HG03280 (cell line): Measurements from ENCODE around the gene IFNA5.

Experiments
- ATAC-seq: cut with Tn5 transposase; IDR thresholded peaks from one replicate; pipeline ENCODE4 v1.9.1; 2021; ENCODE audit warnings: mild to moderate bottlenecking, moderate library complexity; ENCODE audit not compliant: unreplicated experiment

IFNA5 gene

DNA sequence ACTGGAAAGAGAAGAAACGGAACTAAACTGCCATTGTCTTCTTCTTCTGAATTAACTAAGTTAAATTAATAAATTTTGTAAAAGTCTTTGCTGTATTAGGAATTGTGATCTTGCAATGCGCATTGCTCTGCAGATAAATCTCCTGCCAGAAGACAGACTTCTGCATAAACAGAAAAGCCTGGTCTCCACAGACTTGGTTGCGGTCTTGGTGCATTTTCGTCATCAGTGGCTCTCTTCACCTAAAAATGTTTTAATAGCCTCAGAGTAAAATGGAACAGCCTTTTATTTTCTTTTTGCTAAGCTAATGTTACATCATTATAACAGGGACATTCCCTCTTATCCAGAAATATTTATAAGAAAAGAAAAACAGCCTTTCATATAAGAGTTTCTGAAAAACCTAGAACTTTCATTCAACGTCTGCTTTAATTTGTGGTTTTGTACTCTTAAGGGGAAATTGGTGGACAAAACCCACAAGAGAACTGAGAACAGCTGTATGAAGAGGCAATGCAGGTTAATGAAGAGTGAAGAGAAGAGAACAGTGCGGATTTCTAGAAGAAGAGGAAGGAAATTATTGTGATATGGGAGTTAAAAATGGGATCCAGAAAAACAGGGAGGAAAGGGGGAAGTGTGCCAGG is 10.1 kb downstream of the IFNA5 start:
- ATAC-seq: no peak

DNA sequence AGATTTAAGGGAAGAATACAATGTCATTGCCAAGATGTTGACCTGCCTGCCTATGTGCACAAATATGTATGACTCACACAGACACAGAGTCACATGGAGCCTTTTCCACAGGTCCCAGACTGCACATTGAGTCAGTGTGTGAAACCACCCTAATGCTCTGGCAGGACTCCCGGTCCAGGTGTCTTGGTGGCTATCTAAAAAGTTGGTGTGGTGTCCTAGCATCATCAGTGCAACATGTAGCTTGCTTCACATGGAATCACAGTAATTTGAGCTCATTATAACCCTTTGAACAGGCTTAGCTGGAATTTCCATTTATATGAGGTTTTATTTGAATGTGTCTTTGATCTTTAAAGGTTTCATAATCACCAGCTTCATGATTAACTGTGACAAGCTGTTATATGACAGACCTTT is 10.7 kb downstream of the IFNA5 start:
- ATAC-seq: no peak

DNA sequence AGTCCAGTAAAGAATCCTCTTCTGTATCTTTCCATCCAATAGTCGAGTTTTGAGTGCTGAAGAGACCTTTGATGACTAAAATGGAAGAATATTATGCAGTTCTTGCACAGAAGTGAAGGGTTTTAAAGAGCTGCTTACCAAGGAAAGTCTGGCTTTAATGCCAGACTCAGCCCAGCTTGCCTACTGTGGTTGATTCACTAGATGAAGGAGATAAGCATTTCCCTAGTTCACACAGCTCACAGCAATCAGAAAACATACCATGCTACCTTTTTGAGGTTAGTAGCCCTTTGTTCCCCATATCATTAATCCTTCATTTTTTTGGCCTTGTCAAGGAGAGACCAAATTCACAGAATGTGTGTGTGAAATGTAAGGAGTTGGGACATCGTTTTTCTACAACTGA is 15.3 kb downstream of the IFNA5 start:
- ATAC-seq: no peak

DNA sequence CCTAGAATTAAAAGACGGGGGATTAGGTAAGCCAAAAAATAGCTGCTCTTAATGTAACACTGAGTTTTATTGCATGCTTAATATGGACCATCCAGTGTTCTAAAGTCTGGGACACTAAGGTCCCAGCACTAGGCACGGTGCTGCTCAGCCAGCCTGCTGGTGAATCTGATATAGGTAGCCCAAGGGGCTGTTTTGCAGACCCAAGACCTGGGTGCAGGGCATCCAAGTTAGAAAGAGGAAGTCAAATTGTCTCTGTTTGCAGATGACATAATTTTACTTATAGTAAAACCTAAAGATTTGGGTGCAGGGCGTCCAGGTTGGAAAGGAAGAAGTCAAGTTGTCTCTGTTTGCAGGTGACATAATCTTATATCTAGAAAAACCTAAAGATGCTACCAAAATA is 17.8 kb downstream of the IFNA5 start:
- ATAC-seq: no peak

DNA sequence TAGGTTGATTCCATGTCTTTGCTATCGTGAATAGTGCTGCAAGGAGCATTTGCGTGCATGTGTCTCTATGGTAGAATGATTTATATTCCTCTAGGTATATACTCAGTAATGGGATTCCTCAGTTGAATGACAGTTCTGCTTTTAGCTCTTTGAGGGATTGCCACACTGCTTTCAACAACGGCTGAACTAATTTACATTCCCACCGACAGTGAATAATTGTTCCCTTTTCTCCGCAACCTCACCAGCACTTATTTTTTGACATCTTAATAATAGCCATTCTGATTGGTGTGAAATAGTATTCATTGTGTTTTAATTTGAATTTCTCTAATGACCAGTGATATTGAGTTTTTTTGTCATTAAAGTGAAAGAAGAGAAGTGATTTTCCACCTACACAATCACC is 18.5 kb downstream of the IFNA5 start:
- no peak for ATAC-seq

DNA sequence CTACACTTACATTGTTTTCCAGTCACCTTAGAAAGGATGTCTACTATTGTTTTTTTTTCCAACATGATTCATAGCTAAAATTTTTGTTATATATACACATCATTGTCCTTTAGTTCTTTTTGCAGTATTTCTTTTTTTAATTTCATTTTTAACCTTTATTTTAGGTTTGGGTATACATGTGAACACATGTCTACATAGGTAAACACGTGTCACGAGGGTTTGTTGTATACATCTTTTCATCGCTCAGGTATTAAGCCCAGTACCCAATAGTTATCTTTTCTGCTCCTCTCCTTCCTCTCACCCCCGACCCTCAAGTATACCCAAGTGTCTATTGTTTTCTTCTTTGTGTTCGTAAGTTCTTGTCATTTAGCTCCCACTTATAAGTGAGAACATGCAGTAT is 19.0 kb downstream of the IFNA5 start:
- ATAC-seq: no peak

DNA sequence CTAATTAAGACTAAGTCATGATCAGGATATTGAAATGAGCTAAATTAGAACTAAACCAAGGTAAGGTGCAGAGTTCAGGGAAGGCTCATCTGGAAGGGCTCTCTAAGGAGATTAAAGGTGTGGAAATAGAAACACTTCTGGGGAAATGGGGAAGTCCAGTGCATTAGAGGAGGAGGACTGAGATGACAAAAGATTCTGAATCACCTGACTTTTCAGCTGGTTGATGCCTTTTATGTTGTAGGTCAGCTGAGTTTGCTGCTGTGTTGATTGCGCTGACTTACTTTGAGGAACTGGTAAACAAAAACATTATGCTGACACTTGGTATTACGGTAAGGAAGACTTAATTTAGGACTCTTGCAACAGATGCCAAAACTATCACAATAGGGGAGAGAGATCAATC is 23.8 kb downstream of the IFNA5 start:
- no peak for ATAC-seq

DNA sequence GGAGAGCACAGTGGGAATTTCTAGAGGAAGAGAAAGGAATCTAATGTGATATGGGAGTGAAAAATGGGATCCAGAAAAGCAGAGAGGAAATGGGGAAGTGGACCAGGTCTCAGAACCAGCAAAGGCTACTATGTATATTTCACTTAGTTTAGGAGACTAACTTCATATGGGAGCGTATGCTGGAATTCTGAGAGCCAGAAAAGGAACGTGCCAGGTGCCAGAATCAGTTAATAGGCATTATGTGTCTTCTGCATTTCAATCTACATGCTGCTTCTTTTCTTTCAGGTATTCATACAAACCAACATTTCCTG is 36.8 kb downstream of the IFNA5 start:
- no peak for ATAC-seq

DNA sequence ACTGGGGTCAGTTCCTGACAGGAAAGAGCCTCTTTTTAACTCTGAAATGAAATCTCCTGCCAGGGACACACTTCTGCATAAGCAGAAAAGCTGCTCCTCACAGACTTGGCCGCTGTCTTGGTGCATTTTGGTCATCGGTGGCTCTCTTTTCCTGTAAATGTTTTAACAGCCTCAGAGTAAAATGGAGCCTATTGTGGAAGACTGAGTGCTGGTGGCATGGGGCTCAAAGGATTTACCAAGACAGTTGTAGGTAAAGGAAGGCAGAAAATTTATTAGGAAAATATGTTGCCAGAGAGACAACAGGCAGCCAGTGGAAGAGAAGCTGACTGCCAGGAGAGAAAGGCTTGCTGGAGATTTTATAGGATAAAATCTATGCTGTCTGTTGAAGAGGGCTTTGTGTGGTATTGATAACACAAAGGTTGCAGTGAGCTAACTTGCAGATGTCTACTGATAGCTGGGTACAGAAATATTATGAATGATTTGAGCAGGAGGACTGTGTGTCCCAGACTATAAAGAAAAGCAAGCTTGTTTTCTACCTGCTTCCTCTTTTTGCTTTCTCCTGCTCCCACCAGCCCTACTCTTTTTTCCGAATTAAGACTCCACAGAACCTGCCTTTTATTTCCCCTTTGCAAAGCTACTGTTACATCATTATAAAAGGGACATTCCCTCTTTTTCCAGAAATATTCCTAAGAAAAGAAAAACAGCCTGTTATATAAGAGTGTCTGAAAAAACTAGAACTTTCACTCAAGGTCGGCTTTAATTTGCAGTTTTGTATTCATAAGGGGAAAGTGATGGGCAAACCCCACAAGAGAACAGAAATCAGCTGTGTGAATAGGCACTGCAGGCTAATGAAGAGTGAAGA is 37.4 kb downstream of the IFNA5 start:
- ATAC-seq: no peak

DNA sequence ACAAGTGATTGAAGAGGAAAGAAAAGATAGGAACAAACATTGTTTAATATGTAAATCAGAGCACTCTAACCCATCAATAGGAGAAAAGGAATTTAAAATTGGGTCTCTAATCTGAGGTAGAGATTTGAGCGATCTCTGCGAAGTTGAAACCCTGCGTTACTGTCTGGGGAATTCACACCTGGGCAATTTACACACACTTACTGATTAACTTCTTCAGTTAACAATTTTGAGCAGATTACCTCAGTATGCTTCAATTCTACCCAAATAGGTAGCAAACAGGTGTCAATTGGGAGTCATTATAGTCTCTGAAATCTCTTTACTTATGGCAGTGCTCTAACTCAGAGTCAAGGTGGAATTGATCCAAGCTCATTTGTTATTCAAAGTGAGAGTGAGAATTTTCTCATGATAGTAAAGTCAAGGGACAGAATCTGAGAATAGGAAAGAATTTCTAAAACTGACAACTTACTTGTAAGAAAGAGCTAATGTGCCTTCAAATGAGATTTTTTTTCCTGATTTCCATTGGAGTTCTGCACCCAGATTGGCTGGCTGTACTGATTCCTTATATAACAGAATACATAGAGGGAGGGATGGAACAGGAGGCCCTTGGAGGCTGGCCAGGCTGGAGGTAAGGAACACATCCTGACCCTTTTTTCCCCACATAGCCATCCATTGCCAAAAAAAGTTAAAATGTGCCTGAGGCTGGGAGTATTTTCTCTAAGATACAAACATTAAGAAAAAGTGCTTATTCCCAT is 38.2 kb downstream of the IFNA5 start:
- no peak for ATAC-seq

DNA sequence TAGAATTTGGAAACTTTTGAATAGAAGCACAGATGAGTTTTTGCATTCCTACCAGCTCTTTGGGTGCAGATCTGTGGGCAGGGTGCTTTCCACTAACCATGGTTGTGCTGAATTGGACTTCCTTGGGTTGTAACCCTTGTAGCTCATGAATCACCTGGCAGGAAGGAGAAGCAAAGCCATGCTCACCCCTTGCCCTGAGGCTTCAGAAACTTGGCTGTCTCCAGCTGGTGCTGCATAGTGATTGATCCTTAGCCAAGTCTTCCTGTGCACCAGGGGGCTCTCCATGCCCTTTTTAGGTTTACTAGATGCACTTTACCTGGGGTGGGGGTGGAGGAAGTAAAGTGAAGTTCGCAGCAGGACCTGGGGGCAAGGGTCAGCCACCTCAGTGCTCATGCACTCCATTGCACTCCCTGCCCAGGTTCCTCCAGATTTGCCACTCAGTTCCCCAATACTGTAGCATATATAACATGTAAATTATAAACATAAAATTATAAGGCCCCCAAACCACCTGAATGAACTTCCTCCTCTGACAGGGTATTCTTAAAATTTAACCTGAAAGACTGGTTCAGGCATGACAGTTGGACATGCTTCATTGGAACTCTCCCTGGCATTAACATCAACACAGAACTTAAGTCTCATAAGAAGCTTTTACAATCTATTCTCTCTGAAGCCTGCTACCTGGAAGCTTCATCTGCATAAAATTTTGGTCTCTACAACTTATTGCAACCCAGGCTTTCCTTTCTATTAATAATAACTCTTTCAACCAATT is 39.5 kb downstream of the IFNA5 start:
- no peak for ATAC-seq

DNA sequence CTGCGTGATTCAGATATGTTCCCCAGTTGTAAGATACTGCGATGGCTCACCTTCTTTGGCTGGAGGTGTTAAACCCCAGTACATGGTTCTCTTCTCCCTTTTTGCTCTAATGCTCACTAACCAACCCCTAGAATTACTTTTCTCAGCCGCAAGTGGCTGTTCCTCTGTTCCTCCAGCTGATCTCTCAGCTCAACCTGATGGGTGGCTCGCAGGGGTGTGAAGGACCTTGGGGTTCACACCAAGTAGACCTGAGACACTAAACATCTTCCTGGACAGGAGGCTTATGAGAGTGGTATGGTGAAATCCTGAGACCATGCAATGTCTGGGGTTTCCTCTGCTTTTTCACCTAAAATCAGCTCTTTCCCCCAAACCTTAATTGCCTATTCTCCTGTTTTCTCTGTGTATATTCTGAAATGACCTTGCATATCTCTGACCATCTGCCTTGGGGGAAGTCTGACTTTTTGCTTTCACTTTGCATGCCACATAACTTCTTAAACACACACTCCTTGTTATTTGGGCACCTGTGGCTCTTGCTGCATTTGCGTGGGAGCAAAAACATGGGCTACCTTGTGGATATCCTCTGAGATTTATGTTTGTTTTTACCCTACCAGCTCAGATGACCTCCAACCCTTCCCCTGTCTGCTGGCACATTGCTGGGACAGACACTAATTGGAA is 49.4 kb downstream of the IFNA5 start:
- ATAC-seq: no peak
